ENCODE results near the gene KRT6A.
"Not testable (repeated sequence)": the region's sequence is repeated elsewhere in the genome, so short reads cannot be mapped to it uniquely, and the experiment has no call there.

The KRT6A gene

GRCh38 chr12:52500574-52500973, 7.5 kb upstream of the KRT6A start:
- not testable (repeated sequence) for FAIRE-seq

GRCh38 chr12:52499806-52500560, 6.9 kb upstream of the KRT6A start:
- FAIRE-seq = no peak

GRCh38 chr12:52498946-52499345, 5.9 kb upstream of the KRT6A start:
- no peak for FAIRE-seq

- FAIRE-seq = no peak
Observed at GRCh38 chr12:52497975-52498374, 4.9 kb upstream of the KRT6A start.

- FAIRE-seq = no peak
Observed at GRCh38 chr12:52496590-52497071, 3.6 kb upstream of the KRT6A start.

- FAIRE-seq = no peak
Observed at GRCh38 chr12:52496054-52496453, 3.0 kb upstream of the KRT6A start.

- no peak for FAIRE-seq
Observed at GRCh38 chr12:52495389-52495788, 2.3 kb upstream of the KRT6A start.

- FAIRE-seq = no peak
Observed at GRCh38 chr12:52494518-52494917, 1.5 kb upstream of the KRT6A start.

- no peak for FAIRE-seq
Observed at GRCh38 chr12:52494100-52494499, 1.0 kb upstream of the KRT6A start.

- FAIRE-seq = not testable (repeated sequence)
Observed at GRCh38 chr12:52492405-52492804, 652 bp downstream of the KRT6A start.

- not testable (repeated sequence) for FAIRE-seq
Observed at GRCh38 chr12:52491495-52491894, 1.6 kb downstream of the KRT6A start.

- no peak for FAIRE-seq
Observed at GRCh38 chr12:52488736-52489135, 4.3 kb downstream of the KRT6A start.

- not testable (repeated sequence) for FAIRE-seq
Observed at GRCh38 chr12:52487744-52488443, 5.2 kb downstream of the KRT6A start.

GRCh38 chr12:52487211-52487610, 5.8 kb downstream of the KRT6A start:
- no peak for FAIRE-seq

GRCh38 chr12:52486166-52487105, 6.6 kb downstream of the KRT6A start:
- FAIRE-seq = no peak

- no peak for FAIRE-seq
Observed at GRCh38 chr12:52480073-52480472, 13.0 kb downstream of the KRT6A start.

- no peak for FAIRE-seq
Observed at GRCh38 chr12:52477651-52478050, 15.4 kb downstream of the KRT6A start.

- no peak for FAIRE-seq
Observed at GRCh38 chr12:52474212-52474611, 18.8 kb downstream of the KRT6A start.

- no peak for FAIRE-seq
Observed at GRCh38 chr12:52473768-52474167, 19.3 kb downstream of the KRT6A start, which contains the start of gene KRT6C. TSS of gene KRT6C (minus strand) at chr12:52473805. CDS start at chr12:52473737, 68 bp downstream.

- no peak for FAIRE-seq
Observed at GRCh38 chr12:52469853-52470252, 23.2 kb downstream of the KRT6A start.

GRCh38 chr12:52464897-52465296, 28.2 kb downstream of the KRT6A start:
- FAIRE-seq = no peak

GRCh38 chr12:52461693-52462092, 31.4 kb downstream of the KRT6A start:
- no peak for FAIRE-seq

- FAIRE-seq = no peak
Observed at GRCh38 chr12:52458861-52459260, 34.2 kb downstream of the KRT6A start.

Data from endometrium (tissue), 2 donors.